HK-2 (cell line): ENCODE data around the gene HSD17B4.
"Not testable (repeated sequence)": the region's sequence is repeated elsewhere in the genome, so short reads cannot be mapped to it uniquely, and the experiment has no call there.

ENCODE experiments used
- DNase-seq: peaks from one replicate; pipeline ENCODE4 v3.0.0-alpha.2; 2018; ENCODE audit not compliant: unreplicated experiment

Gene HSD17B4, protein sequence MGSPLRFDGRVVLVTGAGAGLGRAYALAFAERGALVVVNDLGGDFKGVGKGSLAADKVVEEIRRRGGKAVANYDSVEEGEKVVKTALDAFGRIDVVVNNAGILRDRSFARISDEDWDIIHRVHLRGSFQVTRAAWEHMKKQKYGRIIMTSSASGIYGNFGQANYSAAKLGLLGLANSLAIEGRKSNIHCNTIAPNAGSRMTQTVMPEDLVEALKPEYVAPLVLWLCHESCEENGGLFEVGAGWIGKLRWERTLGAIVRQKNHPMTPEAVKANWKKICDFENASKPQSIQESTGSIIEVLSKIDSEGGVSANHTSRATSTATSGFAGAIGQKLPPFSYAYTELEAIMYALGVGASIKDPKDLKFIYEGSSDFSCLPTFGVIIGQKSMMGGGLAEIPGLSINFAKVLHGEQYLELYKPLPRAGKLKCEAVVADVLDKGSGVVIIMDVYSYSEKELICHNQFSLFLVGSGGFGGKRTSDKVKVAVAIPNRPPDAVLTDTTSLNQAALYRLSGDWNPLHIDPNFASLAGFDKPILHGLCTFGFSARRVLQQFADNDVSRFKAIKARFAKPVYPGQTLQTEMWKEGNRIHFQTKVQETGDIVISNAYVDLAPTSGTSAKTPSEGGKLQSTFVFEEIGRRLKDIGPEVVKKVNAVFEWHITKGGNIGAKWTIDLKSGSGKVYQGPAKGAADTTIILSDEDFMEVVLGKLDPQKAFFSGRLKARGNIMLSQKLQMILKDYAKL

DNA sequence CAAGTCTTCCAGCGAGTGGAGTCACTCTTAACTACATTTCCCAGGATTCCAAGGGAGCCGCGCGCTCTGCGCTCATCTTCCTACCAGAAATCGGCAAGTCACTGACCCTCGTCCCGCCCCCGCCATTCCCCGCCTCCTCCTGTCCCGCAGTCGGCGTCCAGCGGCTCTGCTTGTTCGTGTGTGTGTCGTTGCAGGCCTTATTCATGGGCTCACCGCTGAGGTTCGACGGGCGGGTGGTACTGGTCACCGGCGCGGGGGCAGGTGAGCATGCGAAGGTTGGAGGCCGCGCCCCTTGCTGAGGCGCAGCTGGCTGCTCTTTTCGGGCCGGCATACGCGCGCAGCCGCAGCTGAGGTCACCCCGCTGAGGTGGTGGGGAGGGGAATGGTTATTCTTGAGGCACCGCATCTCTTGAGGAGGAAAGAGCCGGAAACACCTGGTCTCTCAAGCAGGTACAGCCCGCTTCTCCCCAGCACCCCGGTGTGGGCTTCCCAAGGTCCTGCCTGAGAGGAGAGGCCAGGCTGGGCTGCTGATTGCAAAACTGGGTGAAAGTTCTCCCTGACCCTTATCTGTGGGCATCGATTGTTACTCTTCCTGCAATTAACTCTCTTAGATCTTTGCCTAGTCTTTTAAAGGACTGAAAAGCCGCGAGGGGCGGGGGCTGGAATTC lies at the start of gene HSD17B4:
HSD17B4 (plus strand) TSS at position 125 of the 667 bp plus-strand sequence; CDS start at position 204, 79 bp downstream.
- DNase-seq, result peak; percentile 78

DNA sequence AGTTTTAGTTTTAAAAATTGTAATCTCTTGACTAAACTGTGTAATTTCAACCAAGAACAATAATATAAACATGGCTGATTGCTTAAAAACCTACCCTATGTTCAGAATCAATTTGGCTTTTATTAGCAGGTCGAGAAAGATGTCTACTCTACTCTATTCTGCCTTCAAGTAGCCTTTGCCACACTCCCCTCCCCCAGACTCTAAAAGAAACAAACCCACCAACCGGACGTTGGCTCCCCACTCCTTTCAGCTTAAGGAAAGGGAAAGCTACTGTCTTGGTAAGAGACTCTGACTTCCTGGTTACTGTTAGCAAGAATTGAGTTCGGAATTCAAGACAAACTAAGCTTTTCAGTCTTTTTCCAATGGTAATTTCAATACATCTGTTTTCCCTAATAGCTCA lies 49.7 kb upstream of the HSD17B4 start:
- DNase-seq, result no peak

DNA sequence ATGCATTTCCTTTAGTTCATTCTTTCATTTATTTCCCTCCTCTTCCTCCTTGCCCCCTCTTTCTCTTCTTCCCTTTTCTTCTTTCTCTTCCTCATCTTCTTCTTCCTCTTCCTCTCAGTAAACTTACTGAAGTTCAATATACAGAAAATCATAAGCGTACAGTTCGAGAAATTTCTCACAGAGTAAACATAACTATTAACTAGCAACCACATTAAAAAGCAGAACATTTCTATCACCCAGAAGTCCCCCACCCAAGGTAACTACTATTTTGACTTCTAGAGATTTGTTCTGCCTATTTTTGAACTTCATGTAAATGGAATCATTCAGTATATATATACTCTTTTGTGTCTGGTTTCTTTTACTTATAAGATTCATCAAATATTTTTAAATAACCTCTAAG lies 48.3 kb upstream of the HSD17B4 start:
- DNase-seq, result no peak

DNA sequence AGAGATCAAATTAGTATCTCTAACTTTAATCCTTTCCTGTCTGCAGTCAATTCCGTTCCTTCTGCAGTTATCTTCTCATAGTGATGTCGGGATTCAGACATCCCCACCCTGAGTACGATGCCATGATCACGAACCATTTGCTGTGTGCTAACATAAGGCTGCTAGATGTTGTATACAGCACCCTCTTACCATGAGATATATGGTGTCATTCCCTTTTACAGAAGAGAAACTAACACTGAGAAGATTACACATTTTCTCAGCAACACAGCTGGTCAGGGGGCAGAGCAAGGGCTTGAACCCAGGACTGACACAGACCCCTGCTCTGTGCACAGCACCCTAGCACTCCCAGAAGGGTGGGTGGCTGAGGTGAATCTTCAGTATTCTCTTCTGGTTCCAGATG lies 46.9 kb upstream of the HSD17B4 start:
- no peak for DNase-seq

DNA sequence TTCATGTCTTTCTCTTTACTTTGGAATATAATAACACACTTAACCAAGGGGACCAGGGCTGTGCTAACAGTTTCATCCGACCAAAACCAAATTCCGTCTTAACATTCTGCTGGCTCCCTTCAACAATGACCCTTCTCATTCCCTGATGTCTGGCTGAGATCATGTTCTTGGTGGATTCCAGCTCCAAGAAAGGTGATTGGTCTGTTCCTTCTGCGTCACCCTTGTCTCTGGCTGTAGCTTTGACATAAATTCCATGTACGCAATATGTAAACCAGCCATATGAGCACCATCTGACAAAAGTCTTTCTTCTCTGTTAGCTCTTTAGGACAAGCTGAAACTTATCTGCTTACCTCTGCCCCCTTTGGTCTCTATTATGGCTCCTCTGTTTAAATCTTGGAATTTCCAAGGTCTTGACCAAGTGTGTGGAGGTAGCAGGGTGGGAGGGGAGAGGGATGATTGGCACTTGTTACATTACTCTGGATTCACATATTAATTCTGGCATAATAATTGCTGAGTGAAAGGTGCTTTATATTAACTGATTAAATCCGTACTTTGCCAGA lies 45.7 kb upstream of the HSD17B4 start:
- no peak for DNase-seq

DNA sequence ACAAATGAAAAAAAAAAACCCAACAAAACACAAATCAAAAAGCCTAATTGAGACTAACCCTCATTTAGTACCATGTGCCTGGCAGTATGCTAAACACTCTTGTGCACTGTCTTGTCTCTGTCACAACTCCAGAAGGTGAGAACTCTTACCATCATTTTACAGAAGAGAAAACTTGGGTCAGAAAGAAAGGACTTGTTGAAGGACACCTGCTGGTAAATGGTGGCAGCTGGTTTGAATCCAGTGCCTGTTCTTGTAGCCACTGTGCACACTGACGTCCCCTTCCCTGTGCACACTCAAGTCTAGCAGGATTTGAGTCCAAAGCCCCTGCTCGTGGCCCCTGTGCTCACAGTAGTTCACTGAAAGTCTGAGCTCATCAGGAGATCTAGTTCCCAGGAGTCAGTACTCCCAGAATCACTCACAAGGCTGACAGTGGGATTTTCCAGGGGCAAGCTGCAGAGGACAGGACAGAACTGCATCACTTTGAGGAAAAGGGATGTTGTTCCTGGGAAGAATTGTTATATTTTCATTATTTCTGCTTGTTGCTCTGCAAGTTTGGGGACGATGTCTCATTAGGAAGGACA lies 43.0 kb upstream of the HSD17B4 start:
- no peak for DNase-seq

DNA sequence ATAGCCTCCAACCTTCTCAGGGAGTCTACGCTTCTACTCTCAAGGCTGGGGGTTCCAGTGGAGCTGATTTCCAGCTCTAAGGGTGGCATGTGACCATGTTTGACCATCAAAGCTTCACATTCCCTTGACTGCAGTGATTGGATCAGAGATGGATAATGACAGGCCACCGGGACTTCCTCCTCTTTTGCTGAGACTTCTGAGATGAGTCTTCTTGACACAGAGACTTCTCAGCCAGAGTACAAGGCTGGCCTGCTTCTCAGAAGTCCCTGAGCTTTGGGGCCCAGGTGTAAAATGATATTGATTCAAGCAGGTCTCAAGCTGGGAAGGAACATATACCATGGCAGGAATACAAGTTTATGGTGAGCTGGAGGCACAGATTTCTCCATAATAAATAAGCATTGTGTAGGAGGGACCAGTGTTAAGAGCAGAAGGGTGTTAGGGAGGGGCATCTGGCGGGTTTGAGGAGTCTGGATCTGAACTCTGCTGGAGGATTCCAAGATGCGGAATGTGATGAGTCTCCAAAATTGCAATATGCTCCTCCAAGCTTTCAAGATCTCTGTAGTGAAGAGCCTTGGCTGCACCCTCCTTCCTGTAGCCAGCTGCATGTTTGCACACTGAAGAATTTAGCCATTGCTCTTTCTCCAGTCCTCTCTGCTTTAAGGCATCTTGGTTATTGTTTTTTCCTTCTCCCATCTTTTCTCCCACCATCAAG lies 41.7 kb upstream of the HSD17B4 start:
- DNase-seq, result no peak

DNA sequence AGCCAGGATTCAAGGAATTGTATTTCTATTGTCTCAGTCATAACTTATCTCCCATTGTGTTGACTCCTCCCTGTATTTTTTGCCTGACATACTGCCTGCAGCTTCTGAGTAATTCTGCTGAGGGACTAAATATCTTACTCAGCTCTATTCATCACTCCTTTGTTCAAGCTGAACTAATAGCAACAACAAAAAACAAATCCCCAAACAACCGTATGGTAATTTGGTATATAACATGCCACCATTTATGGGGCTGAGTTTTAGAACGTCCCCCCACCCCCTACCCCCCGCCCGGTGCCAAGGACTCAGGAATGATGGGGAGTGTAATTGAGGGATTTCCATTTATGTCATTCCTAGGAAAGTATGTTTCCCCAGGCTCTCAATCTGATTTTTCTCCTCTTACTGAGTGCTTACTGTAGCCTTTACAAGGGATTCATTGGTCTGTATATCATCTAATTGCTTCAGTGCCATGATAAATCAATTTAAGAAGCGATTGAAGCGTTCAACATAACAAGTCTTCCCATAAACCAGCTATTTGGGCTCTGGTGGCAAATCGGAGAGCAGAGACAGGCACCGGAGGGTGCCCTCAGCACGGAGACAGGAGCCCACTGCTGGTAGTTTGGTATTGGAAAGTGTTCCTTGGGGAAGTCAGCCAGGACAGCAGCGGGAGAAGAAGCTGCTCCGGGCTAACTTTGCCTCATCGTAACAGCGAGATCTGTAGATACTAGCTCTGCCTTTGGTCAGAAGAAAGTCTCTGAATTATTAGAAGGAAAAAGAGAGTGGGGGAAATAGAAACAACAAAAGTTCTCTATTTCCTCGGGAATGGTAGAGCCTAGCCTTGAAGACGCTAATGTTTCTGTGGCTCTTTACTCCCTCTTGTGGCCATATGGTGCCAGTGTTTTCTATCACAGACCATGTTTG lies 40.7 kb upstream of the HSD17B4 start:
- DNase-seq, result peak; percentile 49

DNA sequence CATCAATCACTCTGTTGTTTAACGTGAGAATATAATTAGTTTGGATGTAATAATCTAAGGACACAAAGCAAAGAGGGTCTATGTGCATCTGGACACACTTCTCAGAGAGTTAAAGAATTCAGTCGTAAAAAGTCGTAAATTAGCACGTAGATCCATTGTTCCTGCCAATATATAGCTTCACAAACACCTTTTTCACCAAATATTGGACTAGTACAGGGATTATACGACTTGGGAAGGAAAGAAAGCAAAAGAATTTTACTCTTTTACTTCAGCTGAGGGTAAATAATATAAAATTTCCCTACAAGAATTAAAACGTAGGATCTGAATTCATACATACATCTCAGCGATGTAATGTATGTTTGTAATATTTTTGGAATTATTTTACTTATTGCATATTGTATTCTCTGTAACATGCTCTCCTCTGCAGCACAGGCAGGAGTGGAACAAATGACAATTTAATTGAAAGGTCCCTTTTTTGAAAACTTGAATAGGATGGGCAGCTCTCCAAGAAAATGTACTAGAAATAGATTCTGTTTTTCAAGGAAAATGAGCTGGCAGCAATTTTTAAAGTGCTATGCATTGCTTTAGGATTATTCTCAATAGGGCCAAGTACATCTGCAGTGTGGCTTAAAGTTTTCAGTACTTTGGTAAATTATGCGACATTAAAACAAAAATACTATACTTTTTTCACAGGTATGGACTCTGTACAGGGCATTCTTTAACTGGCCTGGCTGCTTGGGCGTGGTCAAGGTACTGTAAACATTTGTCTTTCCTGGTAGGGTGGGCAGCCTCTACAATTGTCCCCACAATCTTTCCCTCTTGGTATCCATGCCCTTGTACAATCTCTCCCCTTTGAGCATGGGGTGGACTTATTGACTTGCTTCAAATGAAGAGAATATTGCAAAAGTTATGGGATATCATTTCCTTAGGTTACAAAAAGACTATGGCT lies 39.7 kb upstream of the HSD17B4 start:
- no peak for DNase-seq

DNA sequence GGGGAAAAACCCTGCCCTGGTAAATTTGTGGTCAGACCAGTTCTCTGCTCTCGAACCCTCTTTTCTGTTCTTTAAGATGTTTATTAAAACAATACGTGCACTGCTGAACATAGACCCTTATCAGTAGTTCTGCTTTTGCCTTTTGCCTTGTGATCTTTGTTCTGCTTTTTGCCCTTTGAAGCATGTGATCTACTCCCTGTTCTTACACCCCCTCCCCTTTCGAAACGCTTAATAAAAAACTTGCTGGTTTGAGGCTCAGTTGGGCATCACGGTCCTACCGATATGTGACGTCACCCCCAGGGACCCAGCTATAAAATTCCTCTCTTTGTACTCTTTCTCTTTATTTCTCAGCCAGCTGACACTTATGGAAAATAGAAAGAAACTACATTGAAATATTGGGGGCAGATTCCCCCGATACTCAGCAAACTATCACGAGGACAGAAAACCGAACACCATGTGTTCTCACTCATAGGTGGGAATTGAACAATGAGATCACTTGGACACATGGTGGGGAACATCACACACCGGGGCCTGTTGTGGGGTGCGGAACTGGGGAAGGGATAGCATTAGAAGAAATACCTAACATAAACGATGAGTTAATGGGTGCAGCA lies 38.1 kb upstream of the HSD17B4 start:
- DNase-seq, result not testable (repeated sequence)

DNA sequence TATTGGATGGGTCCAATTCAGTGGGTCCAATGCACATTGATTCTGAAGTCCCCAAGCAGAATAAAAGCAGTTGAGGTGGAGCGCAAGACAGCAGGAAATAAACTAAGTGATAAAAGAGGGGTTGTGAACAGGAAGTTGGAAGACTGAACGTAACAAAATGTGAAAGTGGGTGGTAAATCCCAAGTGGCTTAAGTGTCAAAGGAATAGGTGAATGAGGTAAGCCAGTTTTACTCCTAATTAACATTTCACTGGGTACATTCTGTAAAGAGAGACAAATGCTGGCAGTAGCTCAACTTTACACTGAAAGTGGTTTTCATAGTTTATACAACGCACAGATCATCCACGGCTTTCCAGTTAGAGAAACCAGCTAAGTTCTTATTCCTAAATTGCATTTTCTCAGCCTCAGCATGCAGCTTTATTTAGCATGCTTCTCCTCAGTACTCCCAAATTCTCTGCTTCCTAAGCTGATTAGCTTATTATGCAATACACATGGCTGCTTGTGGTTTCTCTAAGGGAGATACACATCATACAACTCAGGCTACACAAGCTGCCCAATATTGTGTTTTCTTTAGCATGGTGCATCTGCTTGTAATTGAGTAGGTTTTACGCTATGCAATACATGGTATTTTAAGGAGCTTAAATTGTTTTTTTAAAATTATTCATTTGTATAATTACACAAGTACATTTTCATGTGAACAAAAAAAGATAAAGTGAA lies 34.2 kb upstream of the HSD17B4 start:
- DNase-seq, result no peak

DNA sequence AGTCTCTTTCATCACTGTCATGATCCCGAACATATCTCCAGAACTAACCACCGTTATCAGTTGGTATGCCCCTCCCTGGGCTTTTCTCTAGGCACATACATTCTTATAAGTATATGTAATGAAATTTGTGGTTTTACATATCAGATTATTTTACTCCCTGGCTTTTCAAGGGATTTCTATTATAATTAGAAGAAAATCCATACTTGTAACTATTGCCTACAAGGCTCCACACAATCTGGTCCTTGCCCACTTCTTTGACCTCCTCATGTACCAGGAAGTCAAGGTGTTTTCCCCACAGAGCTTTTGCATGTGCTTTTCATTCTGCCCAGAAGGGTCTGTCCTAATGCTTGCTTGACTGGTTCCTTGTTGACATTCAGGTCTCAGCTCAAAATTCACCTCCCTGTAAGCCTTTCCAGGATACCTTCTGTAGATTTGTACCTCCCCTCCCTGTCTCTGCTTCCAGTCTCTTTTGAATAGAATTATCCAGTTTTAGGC lies 33.6 kb upstream of the HSD17B4 start:
- DNase-seq, result no peak

DNA sequence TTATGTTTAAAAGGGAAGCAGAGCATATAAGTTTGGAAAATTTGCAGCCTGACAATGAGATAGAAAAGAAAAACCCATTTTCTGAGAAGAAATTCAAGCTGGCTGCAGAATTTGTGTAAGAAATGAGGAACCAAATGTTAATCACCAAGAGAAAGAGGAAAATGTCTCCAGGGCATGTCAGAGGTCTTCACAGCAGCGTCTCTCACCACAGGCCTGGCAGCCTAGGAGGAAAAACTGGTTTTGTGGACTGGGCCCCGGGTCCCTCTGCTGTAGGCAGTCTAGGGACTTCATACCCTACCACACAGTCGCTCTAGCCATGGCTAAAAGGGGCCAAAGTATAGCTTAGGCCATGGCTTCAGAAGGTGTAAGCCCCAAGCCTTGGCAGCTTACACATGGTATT lies 32.1 kb upstream of the HSD17B4 start:
- DNase-seq, result no peak

DNA sequence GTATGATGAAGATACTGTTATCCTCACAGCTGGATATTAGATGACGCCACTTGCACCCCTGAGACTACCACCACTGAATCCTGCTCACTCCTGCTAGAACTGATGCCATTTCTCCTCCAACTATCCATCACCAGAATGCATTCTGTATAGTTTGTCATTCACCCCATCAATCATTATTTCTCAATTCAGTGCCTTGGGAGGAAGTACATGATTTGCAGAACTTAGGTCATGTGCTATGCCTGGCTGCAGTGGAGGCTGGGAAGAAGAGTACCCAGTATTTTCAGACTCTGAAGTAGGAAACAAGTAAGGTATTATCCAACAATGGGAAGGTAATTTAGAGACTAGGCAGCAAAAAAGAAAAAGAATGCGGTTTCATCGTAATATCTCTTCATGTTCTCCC lies 26.2 kb upstream of the HSD17B4 start:
- no peak for DNase-seq

DNA sequence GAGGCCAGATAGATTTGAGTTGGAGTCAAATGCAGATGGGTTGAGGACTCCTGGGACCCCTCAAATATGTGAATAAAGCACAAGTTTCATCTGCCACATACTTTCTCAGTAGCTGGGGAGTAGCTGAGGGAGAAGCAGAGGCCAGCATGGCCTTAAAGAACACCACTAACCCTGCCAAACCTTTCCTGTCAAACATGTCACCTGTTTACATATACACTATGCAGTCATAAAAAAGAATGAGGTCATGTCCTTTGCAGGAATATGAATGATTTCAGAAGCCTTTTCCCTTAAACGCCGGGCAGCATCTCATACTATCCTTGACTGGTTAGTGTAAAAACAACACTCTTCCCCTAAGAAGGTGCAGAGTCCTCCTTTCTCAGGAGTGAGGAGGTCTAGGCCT lies 25.2 kb upstream of the HSD17B4 start:
- DNase-seq, result no peak

DNA sequence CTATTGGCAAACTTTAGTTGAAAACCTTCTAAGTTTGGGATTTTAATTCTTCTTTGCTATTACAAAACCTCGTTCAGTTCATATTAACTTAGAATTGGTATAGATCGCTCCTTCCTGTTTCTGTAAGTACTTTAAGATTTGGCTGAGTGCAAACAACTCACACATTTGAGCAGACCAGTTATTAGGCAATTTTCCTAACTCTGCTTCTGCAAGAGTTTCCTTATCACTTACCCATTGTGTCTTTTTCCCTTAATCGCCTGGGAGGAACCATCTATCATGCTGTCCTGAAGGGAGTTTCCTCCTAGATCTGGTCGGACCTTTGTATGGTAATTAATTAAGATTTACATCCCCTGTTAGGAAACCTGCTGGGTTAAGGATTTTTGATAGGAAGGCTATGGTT lies 24.7 kb upstream of the HSD17B4 start:
- DNase-seq, result not testable (repeated sequence)

DNA sequence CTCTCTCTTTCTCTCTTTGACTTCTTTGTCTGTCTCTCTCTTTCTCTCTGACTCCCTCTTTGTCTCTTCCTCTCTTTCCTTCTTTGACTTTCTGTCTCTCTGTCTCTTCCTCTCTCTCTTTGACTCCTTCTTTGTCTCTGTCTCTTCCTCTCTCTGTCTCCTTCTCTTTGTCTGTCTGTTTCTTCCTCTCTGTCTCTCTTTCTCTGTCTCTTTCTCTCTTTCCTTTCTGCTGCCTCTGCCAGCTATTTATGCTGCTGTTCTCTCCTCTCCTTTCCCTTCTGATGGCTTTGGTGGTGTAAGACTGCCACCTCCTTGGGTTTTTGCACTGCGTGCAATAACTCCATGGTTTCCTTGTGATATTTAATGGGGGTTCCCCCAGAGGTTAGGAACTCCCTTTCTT lies 24.1 kb upstream of the HSD17B4 start:
- DNase-seq, result not testable (repeated sequence)

DNA sequence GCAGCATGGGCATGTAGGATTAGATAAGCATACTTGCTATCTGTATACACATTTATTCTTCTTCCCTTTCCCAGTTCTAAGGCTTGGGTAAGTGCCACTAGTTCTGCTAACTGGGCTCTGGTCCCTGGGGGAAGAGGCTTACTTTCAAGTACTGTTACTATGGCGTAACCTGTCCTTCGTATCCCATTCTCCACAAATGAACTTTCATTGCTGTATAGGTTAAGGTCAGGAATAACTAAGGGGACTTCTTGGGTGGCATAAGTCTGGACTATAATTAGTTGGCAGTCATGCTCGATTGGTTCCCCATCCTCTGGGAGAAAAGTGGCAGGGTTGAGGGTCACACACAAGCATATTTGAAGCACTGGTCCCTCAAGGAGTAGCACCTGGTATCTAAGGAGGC lies 23.7 kb upstream of the HSD17B4 start:
- not testable (repeated sequence) for DNase-seq
